ENCODE results near the gene KBTBD13. TPM values are rescaled to one million over a fixed set of nuclear protein-coding genes. Genes with fewer than 3 reads are reported as not detected.
"Not testable (repeated sequence)": the region's sequence is repeated elsewhere in the genome, so short reads cannot be mapped to it uniquely, and the experiment has no call there.

The KBTBD13 gene
- polyA plus RNA-seq, 1 donor (not counting 4 experiments of a cell fraction or from before 2014, with no cell fraction given), result not detected

DNA sequence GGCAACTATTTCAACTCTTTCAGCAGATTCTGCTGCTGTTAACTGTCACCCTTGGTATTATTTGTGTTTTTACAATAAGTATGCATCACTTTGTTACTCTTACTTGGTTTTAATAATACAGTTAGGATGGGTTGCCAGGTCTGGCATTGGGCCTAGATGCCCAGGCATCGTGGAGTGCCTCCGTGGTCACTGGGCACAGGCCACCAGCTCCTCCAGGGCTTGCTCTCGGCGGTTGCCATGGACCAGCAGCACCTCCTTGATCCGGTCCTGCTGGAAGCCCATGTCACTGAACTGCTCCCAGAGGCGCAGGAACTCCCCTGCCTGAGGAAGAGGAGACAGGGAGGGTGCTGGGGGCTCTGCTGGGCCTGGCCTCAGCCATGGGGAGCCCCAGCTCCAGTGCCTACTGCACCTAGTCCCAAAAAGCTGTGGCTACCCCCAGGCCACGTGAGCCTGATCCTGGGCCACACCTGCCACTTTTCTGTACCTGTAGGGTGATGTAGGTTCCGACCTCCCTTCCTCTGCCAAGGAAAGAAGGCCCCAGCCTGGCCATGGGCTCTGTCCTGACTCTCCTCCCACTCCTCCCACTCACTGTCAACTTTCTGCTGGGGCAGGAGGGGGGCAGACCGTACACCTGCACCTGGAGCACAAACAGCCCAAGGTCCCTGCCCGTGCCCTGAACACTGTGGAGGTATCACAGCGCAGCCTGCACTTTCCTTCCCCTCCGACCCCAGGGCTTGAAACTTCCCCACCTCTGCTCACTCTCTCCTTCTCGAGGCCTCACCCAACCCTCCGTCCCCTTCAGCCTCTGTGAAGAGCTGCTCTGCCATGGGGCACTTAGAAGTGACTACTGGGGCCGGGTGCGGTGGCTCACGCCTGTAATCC lies 16.6 kb downstream of the KBTBD13 start:
- no peak overlapping the region for H3K4me2 ChIP-seq (ENCODE audit: control insufficient read depth, extremely low read depth, insufficient read depth, low read depth, low read length)
- no peak overlapping the region for H3K4me3 ChIP-seq (ENCODE audit: control insufficient read depth in 2 of 3, extremely low read depth in 1 of 3, insufficient read depth in 2 of 3, low read depth in 1 of 3, low read length in 3 of 3)
- no peak for DNase-seq (ENCODE audit: low read depth, low spot score)
- dilution Hi-C loops (cut with MboI; ENCODE audit: extremely low pct_ligation_motif_present, low sequenced_read_pairs), result no loop called here
- no peaks in the 10 kb centered on the region for H4K20me1 ChIP-seq (ENCODE audit: control insufficient read depth, extremely low read depth, insufficient read depth, low read length)
- H3K27ac ChIP-seq (ENCODE audit: control insufficient read depth, insufficient read depth, low read length), result no peak overlapping the region
- H3K9me1 ChIP-seq (ENCODE audit: control insufficient read depth, extremely low read depth, insufficient read depth, low read length), result no peaks in the 10 kb centered on the region
- H2AFZ ChIP-seq (ENCODE audit: control insufficient read depth, low read length), result no peak overlapping the region
- TF ChIP-seq, protein P1, sequence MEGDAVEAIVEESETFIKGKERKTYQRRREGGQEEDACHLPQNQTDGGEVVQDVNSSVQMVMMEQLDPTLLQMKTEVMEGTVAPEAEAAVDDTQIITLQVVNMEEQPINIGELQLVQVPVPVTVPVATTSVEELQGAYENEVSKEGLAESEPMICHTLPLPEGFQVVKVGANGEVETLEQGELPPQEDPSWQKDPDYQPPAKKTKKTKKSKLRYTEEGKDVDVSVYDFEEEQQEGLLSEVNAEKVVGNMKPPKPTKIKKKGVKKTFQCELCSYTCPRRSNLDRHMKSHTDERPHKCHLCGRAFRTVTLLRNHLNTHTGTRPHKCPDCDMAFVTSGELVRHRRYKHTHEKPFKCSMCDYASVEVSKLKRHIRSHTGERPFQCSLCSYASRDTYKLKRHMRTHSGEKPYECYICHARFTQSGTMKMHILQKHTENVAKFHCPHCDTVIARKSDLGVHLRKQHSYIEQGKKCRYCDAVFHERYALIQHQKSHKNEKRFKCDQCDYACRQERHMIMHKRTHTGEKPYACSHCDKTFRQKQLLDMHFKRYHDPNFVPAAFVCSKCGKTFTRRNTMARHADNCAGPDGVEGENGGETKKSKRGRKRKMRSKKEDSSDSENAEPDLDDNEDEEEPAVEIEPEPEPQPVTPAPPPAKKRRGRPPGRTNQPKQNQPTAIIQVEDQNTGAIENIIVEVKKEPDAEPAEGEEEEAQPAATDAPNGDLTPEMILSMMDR (optimal IDR thresholded peaks at IDR 0.05 in 1 of 3, IDR thresholded peaks at IDR 0.05 in 1 of 3, conservative IDR thresholded peaks at IDR 0.05 in 1 of 3; ENCODE audit: extremely low read depth in 1 of 3, insufficient read depth in 2 of 3, low read length in 3 of 3), result no peak
- TF ChIP-seq EZH2 (IDR thresholded peaks at IDR 0.05; ENCODE audit: low read length), result no peak
- no peaks in the 10 kb centered on the region for H3K27me3 ChIP-seq (ENCODE audit: control insufficient read depth, extremely low read depth, insufficient read depth, low read length)
- H3K4me1 ChIP-seq (ENCODE audit: control insufficient read depth, extremely low read depth, insufficient read depth, low read length), result no peaks in the 10 kb centered on the region
- no peak overlapping the region for H3K9ac ChIP-seq (ENCODE audit: control insufficient read depth, extremely low read depth, insufficient read depth, low read length)
- peaks cover 3 to 6% of the 10 kb centered on the region in 2 experiments for H3K36me3 ChIP-seq (ENCODE audit: control insufficient read depth in 2 of 2, extremely low read depth in 1 of 2, insufficient read depth in 2 of 2, low read length in 2 of 2)
- FAIRE-seq, result no peak
- H3K9me3 ChIP-seq (ENCODE audit: control insufficient read depth, low read depth, low read length), result no peaks in the 10 kb centered on the region
- H3K79me2 ChIP-seq (ENCODE audit: control insufficient read depth, insufficient read depth, low read length), result no peaks in the 10 kb centered on the region

DNA sequence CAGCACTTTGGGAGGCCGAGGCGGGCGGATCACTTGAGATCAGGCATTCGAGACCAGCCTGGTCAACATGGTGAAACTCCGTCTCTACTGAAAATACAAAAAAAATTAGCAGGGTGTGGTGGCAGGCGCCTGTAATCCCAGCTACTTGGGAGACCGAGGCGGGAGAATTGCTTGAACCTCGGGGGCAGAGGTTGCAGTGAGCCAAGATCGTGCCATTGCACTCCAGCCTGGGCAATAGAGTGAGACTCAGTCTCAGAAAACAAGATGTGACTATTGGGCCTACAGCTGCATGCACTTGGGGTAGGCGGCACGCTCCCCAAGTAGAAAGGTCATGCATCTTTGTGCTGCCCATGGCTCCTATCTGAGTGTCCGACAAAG lies 17.2 kb downstream of the KBTBD13 start:
- dilution Hi-C loops (cut with MboI; ENCODE audit: extremely low pct_ligation_motif_present, low sequenced_read_pairs), result not testable (repeated sequence)

More for the DNA sequence above, 17.2 kb downstream of the KBTBD13 start:
- H2AFZ ChIP-seq (ENCODE audit: control insufficient read depth, low read length); DNase-seq (ENCODE audit: low read depth, low spot score); H3K27ac ChIP-seq (ENCODE audit: control insufficient read depth, insufficient read depth, low read length); H3K4me2 ChIP-seq (ENCODE audit: control insufficient read depth, extremely low read depth, insufficient read depth, low read depth, low read length); H3K79me2 ChIP-seq (ENCODE audit: control insufficient read depth, insufficient read depth, low read length); H3K9ac ChIP-seq (ENCODE audit: control insufficient read depth, extremely low read depth, insufficient read depth, low read length); H3K9me3 ChIP-seq (ENCODE audit: control insufficient read depth, low read depth, low read length); H4K20me1 ChIP-seq (ENCODE audit: control insufficient read depth, extremely low read depth, insufficient read depth, low read length); FAIRE-seq; H3K4me1 ChIP-seq (ENCODE audit: control insufficient read depth, extremely low read depth, insufficient read depth, low read length); H3K27me3 ChIP-seq (ENCODE audit: control insufficient read depth, extremely low read depth, insufficient read depth, low read length); H3K9me1 ChIP-seq (ENCODE audit: control insufficient read depth, extremely low read depth, insufficient read depth, low read length); H3K4me3 ChIP-seq (ENCODE audit: control insufficient read depth in 2 of 3, extremely low read depth in 1 of 3, insufficient read depth in 2 of 3, low read depth in 1 of 3, low read length in 3 of 3); H3K36me3 ChIP-seq (ENCODE audit: control insufficient read depth in 2 of 2, extremely low read depth in 1 of 2, insufficient read depth in 2 of 2, low read length in 2 of 2): not testable (repeated sequence)

All from keratinocyte (primary cell).